ENCODE data around the gene SYNE1.

DNA sequence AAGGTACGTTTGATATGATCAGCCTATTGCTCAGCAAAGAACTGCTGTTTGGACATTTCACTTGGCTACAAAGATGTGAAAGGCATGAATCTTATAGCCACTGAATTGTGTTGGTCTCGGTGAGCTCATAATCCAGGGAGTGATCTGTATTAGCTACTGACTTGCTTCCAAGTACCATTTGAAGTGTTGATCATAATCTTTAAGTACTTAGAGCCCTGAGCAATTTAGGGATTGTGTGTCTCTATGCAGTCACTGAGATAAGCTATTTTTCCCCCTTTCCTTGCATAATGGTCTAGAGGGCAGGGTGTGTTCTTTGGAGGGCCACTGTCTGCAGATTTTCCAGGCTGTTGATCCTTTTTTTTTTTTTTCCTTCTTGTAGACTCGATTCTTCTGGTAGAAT is 436.0 kb downstream of the SYNE1 start:
- TF ChIP-seq, protein P1, sequence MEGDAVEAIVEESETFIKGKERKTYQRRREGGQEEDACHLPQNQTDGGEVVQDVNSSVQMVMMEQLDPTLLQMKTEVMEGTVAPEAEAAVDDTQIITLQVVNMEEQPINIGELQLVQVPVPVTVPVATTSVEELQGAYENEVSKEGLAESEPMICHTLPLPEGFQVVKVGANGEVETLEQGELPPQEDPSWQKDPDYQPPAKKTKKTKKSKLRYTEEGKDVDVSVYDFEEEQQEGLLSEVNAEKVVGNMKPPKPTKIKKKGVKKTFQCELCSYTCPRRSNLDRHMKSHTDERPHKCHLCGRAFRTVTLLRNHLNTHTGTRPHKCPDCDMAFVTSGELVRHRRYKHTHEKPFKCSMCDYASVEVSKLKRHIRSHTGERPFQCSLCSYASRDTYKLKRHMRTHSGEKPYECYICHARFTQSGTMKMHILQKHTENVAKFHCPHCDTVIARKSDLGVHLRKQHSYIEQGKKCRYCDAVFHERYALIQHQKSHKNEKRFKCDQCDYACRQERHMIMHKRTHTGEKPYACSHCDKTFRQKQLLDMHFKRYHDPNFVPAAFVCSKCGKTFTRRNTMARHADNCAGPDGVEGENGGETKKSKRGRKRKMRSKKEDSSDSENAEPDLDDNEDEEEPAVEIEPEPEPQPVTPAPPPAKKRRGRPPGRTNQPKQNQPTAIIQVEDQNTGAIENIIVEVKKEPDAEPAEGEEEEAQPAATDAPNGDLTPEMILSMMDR (IDR thresholded peaks at IDR 0.05) = no peak
- TF ChIP-seq POLR2A (IDR thresholded peaks at IDR 0.05) (no peak), EP300 (IDR thresholded peaks at IDR 0.05) (no peak), POLR2AphosphoS5 (IDR thresholded peaks at IDR 0.05) (no peak)

Data from upper lobe of left lung (tissue), 4 donors.